Ovary (tissue), 3 donors: ENCODE data around the gene NKX6-1.

Experiments
- EP300 ChIP-seq: sonication (generic); formaldehyde crosslinking; IDR thresholded peaks from one replicate; pipeline ENCODE4 v1.6.1; 2017; ENCODE audit warnings: antibody characterized with exemption
- POLR2A ChIP-seq: fragments of 450-650 bp; IDR thresholded peaks from one replicate; pipeline ENCODE4 v1.6.1; 2017; ENCODE audit warnings: antibody characterized with exemption, mild to moderate bottlenecking, moderate library complexity
- TF ChIP-seq, protein P1 (sequence below), 3 donors: fragments of 450-650 bp in 2 of 3; fragments of 200-600 bp in 1 of 3; IDR thresholded peaks; one replicate each; pipeline versions ENCODE4 v1.5.1 to v1.8.0; 2016 to 2022; ENCODE audit warnings: antibody characterized with exemption in 3 of 3, mild to moderate bottlenecking in 1 of 3
- donor health status: DM: no; HTN: no; CAD: no.

DNA sequence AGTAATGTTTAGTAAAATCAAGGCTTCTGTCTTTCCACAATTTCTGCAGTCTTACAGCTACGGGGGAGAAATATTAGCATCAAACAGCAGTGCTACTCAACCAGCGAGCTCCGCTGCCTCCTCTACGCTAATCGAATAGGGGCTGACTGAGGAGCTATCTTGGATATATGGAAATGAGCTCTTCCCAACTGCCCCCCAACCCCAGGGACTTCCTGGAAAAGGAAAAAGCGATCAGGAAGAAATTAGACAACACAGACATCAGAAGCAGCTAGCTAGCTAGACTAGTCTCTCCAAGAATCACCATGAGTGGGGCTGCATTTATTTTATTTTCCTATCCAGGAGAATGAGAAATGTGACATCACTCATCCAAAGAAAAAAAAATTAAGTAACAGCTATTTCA is 7.6 kb downstream of the NKX6-1 start:
- TF ChIP-seq POLR2A = no peak
- TF ChIP-seq, protein P1, sequence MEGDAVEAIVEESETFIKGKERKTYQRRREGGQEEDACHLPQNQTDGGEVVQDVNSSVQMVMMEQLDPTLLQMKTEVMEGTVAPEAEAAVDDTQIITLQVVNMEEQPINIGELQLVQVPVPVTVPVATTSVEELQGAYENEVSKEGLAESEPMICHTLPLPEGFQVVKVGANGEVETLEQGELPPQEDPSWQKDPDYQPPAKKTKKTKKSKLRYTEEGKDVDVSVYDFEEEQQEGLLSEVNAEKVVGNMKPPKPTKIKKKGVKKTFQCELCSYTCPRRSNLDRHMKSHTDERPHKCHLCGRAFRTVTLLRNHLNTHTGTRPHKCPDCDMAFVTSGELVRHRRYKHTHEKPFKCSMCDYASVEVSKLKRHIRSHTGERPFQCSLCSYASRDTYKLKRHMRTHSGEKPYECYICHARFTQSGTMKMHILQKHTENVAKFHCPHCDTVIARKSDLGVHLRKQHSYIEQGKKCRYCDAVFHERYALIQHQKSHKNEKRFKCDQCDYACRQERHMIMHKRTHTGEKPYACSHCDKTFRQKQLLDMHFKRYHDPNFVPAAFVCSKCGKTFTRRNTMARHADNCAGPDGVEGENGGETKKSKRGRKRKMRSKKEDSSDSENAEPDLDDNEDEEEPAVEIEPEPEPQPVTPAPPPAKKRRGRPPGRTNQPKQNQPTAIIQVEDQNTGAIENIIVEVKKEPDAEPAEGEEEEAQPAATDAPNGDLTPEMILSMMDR (IDR thresholded peaks at IDR 0.05) = no peak
- no peak for TF ChIP-seq EP300
